Measurements from ENCODE around the gene KRT72.

Gene KRT72

DNA sequence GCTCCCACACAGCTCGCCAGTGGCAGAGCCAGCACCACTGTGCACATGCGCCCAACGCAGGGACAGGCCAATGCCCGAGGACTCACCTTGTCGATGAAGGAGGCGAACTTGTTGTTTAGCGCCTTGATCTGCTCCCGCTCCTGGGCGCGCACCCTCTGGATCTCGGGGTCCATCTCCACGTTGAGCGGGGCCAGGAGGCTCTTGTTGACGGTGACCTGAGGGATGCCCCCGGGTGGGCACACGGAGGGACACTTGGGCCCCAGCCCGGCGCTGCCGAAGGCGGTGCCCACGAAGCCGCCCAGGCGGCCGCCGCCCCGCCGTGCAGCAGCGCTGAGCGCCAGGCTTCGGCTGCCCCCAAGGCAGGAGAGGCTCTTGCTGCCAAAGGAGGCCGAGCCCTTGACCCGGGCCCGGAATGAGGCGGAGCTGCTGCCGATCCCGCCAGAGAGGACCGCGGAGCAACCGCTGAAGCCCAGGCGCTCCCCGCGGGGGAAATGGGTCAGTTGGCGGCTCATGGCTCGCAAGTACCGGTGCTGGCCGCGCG lies at the start of gene KRT72:
Gene KRT72, minus strand, starts transcription at position 523 of the 541 bp plus-strand sequence. Its CDS starts 11 bp downstream, at position 512.
- DNase-seq, result no peak

DNA sequence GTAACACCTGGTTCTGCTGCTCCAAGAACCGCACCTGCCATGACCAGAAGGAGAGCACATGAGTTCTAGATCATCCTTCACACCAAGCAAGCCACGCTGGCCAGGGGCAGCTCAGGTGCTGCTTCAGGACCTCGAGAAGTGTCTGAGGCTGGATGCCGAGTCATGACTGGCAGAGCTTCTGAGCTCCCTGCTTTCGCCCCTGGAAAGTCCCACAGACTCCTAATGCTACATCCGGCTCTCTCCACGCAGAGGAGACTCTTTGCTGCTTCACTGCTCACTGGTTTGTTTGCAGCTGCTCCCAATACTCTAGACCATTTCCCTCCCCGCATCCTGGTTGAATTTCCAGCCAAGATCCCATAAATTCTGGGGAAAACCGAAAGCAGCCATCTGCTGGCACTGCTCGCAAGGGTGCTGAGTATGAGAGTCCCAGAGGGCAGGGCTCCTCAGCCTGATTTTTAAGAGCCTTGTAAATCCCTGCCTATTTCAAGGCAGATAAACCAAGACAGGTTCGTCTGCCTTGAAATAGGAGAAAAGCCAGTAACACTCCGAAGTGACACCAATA lies 49.3 kb upstream of the KRT72 start:
- DNase-seq, result no peak

DNA sequence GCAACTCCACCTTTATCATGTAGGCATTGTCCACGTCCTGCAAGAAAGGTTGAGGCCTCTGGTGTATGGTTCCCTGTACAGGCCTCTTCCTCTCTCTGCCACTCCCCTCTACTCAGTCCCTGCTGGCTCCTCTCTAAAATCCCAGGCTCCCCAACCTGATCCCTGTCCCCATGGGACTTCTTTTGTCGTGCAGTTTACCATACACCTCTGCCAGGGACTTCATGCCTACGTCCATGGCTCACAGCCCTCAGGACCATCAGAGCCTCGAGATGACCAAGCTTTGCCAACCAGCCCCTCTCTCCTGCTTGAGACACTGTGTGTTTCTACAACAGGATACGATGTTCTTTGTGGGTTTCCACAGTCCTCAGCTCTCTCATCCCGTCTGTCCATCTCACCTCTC lies 47.8 kb upstream of the KRT72 start:
- DNase-seq, result no peak

DNA sequence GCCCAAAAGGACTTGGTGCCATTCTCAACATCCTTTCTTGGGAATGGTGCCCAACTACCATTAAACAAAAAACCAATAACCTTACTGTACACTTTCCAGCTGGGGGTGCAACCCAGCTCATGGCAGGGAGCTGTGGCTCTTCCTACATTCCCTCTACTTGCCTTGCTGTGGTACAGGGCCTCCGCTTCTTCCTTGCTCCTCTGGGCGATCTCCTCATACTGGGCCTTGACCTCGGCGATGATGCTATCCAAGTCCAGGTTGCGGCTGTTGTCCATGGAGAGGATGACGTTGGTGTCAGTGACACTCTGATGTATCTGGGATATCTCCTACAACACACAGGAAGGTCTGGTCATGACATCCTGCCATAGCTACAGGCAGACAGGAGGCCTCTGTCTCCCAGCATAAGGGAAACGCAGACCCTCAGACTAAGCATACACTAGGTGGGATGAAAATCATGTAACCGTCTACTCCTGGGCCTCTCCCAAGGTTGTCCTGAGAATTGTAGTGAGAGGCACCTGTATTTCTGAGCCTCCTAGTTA lies 46.8 kb upstream of the KRT72 start:
- no peak for DNase-seq

DNA sequence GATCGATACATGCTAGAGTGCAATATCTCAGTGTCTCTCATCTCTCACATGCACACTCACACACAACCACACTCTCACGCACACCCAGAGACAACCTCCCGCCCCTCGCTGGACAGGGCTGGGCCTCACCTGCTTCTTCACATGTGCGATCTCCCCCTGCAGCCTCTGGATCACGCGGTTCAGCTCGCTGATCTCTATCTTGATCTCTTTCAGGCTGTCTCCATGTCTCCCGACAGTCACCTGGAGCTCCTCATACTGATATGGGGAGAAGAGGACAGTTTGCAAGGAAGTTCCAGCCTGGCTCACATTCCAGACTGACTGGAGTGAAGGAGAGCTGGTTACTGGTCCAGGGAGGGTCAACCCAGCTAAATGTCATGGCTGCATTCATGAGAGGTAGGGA lies 46.3 kb upstream of the KRT72 start:
- no peak for DNase-seq

DNA sequence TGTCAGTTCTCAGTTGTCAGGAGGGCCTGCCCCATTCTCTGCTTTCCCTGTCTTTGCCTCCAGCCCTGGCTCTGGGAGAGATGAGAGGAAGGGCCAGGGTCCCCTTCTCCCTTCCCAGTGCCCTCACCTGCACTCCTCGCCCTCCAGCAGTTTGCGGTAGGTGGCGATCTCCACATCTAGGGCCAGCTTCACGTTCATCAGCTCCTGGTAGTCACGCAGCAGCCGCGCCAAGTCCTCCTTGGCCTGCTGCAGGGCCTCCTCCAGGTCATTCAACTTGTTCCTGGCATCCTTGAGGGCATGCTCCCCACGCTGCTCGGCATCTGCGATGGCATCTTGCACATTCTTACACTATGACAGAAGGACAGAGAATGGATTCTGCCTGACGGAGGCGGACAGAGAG lies 45.4 kb upstream of the KRT72 start:
- DNase-seq, result no peak

DNA sequence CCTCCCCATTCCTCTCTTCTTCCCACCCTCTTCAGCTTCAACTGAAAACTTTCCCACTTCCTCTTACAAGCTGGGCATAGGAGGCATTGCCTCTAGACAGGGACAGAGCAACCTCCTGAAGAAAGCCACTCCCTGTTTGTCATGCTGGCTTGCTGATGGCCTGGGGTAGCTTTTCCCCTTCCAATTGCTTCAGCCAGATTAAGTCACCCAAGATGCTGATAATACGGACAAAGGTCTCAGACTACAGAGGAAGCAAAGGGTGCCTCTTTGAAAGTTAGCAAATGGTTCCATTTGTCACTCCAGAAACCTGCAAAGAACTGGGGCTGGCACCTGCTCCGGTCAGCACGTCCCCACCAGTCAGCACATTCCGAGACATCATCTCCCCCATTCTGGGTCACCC lies 44.7 kb upstream of the KRT72 start:
- no peak for DNase-seq

DNA sequence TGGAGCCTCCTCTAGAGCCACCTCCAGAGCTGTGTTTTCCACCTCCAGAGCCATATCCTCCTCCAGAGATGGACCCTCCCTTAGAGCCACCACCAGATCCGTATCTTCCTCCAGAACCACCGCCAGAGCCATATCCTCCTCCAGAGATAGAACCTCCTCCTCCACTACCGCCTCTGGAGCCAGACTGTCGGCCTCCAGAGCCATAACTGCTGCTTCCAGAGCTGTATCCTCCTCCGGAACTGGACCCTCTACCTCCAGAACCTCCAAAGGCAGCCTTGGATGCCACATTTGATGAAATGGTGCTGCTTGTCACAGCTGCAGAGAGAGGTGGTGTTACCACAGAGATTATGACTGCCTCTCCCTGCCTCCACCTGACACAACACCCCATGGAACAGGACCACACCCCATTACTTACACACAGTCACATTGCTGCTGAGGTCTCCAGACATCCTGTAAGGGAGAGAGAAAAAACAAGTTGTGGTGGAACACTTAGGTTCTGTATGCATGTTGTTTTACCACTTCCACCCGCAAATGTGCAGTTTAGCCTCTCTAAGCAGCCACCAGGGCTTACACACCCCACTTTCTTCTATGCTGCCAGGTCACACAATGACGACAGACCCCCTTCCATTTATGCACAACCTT lies 44.0 kb upstream of the KRT72 start:
- DNase-seq, result no peak

DNA sequence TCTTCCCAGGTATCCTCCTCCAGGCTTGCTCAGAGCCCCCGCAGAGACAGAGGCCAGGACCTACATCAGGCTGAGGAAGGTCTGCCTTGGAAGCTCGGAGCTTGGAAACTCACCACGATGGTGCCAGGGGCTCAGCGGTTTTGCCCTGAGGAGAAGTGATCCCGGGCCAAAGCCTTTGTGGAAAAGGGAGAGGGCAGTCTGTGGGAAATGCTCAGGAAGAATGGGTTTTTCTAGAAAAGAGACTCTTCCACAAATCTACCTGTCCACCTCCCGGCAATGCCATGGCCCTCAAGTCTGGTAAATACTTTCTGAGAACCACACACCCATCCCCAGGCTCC lies 42.8 kb upstream of the KRT72 start:
- DNase-seq, result no peak

DNA sequence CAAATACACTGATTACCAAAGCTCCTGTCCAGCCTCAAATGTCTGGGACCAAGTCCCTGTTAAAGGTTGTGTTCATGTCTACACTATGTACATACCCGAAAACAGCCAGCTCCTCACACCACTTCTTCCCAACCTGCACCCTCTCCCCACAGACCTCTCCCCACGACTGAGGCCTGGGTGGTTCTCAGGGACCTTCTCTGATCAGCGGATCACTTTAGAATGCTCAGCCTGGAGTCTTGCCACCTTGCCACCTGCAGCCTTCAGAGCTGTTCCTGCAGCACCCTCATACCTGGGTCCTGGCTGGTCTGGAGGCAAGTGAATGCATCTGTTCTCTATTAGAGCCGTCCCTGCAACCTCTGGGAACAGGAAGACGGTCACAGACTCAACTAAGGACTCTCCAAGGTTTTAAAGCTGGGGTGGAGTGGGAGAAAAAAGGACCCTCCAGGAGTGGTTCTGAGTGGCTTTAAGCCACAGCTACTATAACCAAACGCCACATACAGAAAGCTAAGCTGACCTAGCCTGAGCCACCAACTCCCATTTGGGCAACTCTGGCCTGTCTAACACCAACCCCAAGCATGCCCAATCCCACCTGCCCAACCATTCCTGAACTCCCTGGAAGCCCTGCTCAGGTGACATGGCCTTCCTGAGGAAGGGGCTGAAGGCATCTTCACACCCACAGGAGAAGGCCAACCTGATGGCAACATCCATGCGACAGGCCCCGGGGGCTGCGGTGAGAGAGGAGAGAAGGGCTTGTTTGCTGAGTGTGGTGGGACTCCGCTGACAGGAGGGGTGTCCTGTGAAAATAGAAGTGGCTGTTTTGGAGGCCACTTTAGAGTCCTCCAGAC lies 42.2 kb upstream of the KRT72 start:
- no peak for DNase-seq

DNA sequence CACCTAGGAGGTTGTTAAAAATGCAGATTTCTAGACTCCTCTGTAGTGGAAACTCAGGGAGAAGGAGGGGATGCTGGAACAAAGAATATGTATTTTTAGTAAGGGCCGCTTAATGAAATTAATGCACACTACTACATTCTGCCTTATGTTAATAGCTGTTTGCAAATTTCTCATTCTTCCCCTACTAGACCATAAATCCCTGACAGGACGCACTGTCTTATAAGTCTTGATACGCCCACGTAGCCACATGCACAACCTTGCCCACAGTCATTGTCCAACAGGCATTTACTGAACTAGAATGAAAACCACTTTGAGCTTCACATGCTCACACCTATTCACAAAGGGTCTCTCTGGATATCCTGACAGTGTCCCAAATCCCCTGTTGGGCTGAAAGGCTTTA lies 40.2 kb upstream of the KRT72 start:
- DNase-seq, result no peak

DNA sequence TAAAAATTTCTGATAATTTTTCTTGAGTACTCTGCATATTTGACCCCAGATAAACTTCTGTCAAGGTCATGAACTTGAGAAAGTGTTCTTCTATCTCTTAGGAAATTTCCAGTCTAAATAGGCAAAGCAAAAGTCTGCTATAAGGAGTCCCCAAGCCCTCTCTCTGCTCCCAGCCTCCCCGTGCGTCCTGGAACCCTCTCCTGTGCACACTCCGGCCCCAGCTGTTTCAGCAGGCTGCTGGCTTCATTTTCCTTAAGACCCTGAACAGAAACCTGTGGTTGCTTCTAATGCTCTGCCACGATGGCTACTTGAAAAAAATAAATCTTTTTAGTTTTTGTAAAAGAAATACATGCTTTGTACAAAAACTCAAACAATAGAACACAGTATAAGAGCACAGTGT lies 36.0 kb upstream of the KRT72 start:
- DNase-seq, result no peak

DNA sequence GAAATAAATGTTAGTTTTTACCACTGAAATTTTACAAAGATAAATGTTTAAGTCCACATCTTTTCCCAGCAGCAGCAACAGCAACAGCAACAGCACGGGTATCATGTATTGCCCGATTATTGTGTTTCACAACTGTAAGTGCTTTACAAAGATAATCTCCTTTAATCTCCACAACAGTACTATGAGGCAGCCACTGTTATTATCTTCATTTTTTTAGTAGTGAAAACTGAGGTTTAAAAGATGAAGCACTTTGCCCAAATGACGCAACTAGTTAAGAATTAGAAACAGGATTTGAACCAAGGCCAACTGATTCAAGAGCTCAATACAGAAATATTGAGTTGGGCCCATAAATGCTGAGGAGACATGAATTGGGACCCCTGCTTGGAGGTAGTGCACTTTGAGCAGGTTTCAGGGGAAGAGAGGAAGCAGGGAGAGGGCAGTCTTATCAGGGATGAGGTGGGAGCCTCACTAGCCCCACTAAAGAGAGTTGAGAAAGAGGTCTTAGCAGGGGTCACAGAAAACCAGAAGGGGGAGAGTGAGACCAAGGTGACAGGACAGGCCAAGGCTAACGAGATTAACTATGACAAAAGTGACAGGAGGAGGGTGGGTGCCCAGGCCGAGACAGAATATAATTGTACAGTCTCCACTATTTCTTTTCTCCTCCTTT lies 35.5 kb upstream of the KRT72 start:
- no peak for DNase-seq

DNA sequence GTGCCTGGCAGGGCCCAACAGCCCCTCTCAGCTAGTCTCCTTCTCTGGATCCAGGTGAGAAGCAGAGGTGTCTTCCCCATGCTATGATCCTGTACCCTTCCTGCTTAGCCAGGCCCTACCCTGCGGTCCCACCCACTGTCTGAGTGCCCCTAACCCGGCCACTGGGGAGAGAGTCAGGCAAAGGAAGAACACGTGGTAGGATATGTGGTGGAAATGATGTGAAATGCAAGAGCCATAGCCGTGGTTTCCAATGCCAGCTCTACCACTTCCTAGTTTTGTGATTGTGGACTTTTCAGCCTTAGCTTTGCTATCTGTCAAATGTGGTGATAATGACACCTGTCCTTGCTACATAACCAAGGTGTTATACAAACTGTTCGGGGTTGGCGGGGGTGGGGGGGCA lies 34.9 kb upstream of the KRT72 start:
- no peak for DNase-seq

DNA sequence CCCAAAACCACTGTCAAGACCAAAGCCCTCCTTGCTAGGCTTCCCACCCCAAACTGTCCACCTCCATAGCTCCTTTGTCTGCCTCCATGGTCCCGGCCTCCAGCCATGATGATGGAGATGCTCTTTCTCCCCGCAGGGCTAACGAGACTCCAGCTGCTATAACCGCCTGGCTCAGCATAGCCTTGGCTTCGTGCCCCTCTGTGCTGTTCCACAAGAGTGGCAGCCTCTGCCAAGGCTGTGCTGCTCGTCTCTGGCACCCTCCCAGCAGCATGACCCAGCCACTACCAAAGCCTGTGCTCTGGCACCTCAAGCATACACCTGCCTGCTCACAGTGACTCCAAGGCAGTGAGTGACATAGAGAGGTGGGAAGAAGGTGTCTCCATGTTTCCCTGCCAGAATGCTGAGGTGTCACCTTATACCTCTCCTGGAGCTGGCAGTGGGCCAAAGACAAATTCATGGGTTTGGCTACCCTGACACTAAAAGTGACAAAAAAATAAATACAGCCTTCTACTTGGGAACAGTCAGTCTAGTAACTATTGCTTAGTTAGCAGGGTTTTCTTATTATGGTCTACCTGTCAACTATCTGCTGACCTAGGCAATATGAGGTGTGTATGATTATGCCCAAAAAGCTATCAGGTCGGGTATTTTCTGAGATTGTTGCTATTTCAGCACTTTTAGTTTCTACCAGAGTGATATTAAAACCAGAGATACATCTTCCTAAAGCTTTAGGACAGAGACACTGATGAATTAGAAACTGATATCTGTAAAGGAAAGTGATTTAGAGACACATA lies 33.2 kb upstream of the KRT72 start:
- DNase-seq, result no peak

DNA sequence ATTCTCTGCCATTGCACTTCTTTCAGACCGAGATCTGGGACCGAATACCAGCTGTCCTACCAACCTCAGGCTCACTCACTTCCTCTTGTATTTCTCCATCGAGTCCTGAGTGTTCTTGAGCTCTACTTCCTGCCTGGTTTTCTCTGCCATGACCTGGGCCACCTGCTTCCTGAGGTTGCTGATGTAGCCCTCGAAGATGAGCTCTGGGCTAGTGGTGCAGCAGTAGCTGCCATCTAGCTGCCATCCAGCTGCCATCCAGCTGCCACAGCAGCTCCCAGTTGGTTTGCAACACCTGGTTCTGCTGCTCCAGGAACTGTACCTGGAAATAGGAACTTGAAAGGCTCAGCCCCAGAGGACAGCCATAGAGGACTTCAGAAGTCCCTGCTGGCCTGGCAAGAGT lies 32.1 kb upstream of the KRT72 start:
- no peak for DNase-seq

DNA sequence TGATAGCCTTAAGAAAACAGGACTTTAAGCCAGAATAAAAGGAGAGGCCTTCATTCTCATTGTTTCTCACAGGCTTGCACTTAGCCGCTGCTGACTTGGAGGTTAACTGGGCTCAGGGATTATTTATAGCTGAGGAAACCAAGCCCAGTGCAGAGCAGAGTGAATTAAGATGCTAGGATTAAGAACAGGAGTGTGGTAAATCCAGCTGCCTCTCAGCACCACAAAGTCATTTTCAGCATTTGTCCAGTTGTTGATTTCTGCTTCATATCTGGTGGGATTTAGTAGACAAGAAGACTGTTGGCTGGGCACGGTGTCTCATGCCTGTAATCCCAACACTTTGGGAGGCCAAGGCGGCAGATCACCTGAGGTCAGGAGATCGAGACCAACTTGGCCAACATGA lies 31.4 kb upstream of the KRT72 start:
- no peak for DNase-seq

DNA sequence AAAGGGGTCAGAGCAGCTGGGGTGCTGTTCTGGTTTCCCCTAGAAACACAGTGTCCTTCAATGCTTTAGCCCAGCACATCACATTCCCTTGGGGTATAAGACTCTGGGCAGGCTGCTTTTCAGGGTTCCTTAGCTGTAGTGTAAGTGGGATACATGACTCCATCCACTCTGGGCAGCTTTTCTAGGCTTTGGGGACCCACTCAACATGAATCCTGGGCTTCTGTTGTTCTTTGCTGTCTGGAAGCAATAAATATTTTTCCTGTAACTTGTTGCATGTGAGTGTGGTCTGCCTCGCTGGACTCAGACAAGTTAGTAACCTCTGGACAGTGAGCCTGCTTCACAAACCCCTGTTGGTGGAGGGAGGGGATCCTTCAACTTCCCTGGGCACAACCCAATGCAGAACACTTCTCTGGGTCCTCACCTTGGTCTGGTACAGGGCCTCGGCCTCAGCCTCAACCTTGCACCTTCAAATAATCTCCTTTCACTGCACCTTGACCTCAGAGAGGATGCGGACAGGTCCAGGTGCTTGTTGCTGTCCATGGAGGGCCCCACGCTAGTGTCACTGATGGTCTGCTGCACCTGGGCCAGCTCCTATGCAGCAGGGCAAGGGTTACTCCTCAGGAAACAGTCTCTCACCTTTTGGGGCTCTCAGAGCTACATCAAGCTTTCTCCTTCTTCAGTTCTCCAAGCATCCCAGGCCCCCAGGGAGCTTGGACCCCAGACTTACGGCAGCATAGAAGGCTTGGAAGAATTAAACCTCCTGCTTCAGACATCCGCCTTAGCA lies 30.6 kb upstream of the KRT72 start:
- DNase-seq, result no peak

DNA sequence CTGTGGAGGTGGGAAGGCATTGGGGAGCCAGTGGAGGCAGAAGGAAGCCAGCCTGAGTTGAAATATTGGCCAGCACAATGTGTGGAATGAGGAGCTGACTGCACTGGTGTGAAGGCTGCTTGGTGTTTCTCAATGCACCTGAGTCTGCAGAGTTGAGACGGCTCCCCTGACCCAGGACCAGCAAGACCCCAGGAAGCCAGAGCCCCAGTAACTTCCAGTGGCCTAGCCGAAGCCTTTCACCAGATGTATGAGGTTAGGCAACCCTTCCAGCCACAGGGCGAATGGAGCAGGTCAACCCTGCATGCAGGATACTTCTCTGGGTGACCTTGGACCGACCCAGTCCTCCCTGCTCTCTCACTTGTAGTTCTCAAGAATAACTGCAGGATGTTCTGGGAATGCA lies 30.0 kb upstream of the KRT72 start:
- no peak for DNase-seq

DNA sequence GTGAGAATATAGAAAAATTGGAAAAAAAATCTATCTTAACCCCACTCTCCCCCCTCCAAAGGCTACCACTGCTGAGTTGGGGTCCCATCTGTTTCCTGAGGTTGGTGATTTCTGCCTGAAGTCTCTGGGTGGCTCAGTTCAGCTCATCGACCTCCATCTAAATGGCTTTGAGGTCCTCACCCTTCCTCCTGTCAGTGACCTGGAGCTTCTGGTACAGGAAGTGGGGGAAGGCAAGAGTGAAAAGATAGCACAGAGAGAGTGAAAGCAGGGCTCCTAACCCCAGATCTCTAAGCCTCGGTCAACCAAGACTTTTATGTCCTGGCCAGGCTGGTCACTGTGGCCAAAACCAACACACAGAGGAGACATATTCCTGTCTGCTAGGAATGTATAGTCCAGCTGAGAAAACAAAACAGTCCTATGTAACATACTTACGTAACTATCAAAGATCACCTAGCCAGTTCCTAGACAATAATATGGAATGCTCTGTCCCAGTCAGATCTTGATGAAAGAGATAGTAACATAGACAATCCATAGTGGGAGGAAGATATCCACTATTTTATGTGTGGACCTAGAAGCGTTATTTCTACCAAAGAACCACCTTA lies 29.4 kb upstream of the KRT72 start:
- no peak for DNase-seq

DNA sequence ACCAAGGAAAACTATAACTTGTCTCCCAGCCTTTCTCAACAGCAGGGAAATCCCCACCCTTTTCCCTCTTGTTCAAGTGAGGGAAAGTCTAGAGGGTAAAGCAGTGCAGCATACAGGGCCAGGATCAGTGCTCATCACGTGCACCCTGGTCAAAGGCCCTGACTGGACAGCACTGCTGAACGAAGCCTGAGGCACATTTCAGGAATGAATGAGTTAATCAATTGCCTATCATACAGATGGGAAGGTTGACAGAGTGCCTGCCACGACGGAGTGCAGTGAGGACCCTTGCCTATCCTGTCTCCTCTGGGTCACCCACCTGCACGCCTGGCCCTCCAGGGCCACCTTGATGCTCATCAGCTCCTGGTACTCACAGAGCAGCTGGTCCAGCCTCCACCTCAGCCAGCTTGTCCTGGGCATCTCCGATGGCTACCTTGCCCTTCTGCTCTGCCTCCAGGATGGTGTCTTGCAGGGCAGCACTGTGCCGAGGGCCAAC lies 28.8 kb upstream of the KRT72 start:
- DNase-seq, result no peak

Data from stimulated activated CD4-positive, alpha-beta T cell treated with anti-CD3 and anti-CD28 coated beads, Interleukin-2, amount 100 ng/mL, for 24 hours (primary cell).